Measurements from ENCODE around the gene TBC1D22A.

The TBC1D22A gene

DNA sequence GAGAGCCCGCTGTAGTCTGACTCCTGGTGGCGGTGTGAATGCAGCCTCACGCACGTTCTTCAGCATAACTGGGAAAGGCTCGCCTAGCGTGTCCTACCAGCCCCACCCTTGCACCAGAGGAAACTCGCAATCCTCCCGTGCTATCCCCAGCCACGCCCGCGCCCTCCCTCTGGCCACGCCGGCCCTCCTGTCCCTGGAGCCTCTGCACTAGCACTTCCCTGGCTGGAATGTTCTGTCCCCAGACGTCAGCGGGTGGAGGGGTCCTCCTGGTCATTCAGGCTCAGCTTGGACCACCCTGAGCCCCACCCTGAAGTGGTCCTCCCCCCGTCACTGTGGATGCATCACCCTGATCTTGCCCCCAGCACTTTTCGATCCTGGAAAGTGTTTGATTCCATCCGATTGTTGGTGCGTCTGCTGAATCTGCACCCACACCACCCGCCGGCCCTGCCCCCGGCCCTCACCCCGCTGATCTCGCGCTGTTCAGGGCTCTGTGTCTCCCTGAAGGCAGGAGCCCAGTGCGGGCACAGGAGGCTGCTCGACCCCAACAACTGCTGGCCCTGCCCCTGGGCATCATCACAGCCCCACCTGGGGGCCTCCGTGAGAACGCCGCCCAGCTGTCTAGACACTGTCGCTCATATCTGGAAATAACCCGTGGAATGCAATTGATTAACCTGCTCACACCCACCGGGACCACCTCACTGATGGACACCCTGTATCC lies 437.0 kb downstream of the TBC1D22A start:
- Mint-ChIP-seq H3K36me3 (no peaks in the 10 kb centered on the region), H3K4me3 (no peak overlapping the region), H3K4me1 (peaks cover 2 to 4% of the 10 kb centered on the region in 2 donors), H3K27ac (no peak overlapping the region), H3K27me3 (peaks cover 0 to 8% of the 10 kb centered on the region in 2 donors), H3K9me3 (no peaks in the 10 kb centered on the region)
- ATAC-seq (replicated peaks) (no peak), DNase-seq (no peak)

DNA sequence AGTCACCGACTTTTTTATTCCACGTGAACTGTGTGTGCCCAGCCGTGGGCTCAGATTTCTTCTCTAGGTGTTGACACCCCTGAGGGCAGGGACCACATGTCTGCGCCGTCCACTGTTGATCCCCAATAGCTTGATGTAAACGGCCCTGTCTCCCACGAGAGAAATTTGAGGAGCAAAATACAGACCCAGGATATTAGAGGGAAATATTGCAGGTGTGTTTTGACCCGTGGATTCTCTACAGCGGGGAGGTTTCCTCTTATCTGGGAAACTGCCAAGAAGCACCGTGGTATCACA lies 437.5 kb downstream of the TBC1D22A start:
- Mint-ChIP-seq H3K4me1 (peaks cover 2 to 4% of the 10 kb centered on the region in 2 donors), H3K4me3 (no peak overlapping the region), H3K27me3 (peaks cover 0 to 13% of the 10 kb centered on the region in 2 donors), H3K36me3 (no peaks in the 10 kb centered on the region), H3K9me3 (no peaks in the 10 kb centered on the region), H3K27ac (no peak overlapping the region)
- ATAC-seq (replicated peaks) (no peak), DNase-seq (no peak)

DNA sequence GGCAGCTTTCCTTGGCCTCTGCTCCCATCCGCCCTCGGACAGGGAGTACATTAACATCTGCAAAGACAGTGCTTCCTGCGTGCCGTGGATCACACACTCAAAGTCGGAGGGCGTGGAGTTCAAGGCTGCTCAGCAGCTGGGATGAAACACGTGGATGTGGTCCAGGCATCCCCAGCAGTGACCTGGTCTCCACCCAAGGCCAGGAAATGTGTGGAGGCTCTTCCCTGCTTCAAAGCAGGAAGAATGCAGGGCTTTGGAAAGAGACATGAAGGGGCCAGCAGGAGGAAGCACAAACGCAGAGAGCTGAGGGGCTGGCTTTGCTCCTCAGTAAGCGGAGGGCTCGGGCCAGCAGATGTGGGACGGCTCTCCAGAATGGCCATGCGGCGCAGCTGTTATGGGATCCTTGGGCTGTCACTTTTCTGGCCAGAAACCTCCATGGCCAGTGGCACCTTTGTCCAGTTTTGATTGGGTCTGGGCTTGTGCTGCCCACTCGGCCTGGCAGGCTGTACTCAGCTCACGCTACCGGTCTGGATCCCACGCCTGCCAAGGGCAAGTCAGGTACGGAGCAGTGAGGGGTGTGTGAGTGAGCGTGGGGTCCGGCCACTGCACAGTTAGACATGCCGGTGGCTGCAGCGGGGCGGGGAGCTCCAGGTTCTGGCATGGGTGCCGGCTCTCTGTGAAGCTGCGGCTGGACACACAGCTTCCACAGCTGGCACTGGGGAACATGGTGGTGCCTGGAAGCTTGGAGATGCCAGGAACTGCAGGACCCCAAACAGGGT lies 438.0 kb downstream of the TBC1D22A start:
- peaks cover 2 to 4% of the 10 kb centered on the region in 2 donors for H3K4me1 Mint-ChIP-seq
- no peaks in the 10 kb centered on the region for H3K9me3 Mint-ChIP-seq

DNA sequence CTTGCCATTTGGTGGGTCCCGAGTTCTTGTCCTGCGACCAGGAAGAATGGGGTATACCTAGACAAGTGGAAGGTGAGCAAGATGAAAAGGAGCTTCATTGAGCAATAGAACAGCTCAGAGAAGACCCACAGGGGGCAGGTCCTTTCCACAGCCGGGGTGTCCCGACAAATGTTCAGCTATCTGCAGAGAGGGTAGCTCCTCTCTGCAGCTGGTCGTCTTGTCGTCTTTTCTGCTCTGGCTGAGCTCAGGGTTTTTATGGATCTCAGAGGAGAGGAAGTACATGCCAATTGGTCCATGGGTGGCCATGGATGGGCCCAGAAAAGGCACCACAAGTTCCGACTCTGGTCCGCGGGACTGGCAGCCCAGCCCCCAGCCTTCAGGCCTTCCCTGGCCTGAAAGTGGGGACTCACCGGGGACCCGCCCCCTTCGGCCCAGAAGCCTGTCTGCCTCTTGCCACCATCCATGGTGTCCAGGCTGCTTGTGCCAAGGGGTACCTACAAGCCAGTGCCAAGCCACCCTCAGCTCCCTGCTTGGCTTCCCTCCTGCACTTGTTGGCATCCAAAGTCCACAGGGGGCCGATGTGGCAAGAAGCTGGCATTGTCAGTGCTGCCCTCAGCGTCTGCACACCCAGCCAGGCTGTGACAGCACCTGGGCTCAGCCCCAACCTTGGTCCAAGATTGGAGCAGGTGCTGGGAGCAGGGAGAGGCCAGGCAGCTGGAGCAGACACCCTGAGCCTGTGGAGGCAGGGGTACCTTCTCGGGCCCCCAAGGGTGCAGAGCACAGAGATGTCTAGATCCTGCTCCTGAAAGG lies 438.9 kb downstream of the TBC1D22A start:
- Mint-ChIP-seq H3K36me3 (no peaks in the 10 kb centered on the region), H3K27ac (no peak overlapping the region), H3K4me1 (peaks cover 1 to 4% of the 10 kb centered on the region in 2 donors), H3K27me3 (peaks cover 0 to 16% of the 10 kb centered on the region in 2 donors), H3K9me3 (no peaks in the 10 kb centered on the region), H3K4me3 (no peak overlapping the region)
- no peak for DNase-seq
- no peak for ATAC-seq (replicated peaks)

More for the DNA sequence above, 438.0 kb downstream of the TBC1D22A start:
- DNase-seq (no peak), ATAC-seq (replicated peaks) (no peak)
- Mint-ChIP-seq H3K36me3 (no peaks in the 10 kb centered on the region), H3K27me3 (peaks cover 0 to 15% of the 10 kb centered on the region in 2 donors), H3K27ac (no peak overlapping the region), H3K4me3 (no peak overlapping the region)

DNA sequence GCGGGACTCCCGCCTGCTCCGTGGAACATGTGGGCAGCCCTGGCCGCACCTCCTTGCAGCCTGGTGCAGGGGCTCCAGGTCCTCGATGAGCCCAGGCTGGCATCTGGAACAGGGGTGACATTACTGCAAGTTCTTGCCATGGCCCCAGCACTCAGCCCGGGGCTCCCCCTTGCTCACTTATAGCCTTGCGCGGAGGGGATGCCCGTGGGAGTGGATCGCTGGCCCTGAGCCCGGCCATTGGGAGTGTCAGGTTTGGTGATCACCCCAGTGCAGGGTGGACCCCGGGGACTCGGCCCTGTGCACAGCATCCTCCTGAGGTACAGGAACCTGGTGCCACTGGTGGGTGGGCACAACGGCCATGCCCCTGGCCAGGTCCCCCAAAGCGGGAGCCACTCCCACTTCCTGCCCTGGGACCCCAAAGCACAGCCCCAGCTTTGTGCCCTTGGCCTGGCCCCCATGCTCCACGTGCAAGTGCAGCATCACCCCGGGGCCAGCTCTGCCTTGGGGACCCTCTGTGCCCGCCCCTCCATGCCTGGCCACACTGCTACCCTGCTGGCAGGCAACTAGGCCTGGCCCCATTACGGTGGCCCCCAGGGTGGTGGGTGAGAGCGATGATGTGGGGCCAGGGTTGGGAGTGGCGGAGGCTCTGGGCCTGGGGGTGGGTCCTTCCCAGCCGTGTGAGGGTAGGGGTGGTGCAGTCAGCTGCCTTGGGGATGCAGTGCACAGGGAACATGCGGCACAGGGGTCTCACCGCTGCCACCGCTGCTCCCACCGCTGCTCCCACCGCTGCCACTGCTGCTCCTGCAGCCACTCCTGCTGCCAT lies 439.8 kb downstream of the TBC1D22A start:
- ATAC-seq (replicated peaks) (no peak), DNase-seq (no peak)
- no peak overlapping the region for H3K27ac Mint-ChIP-seq
- H3K9me3 Mint-ChIP-seq: no peaks in the 10 kb centered on the region
- no peaks in the 10 kb centered on the region for H3K36me3 Mint-ChIP-seq
- peaks cover 0 to 4% of the 10 kb centered on the region in 2 donors for H3K4me1 Mint-ChIP-seq
- H3K4me3 Mint-ChIP-seq: no peak overlapping the region
- peaks cover 0 to 16% of the 10 kb centered on the region in 2 donors for H3K27me3 Mint-ChIP-seq

DNA sequence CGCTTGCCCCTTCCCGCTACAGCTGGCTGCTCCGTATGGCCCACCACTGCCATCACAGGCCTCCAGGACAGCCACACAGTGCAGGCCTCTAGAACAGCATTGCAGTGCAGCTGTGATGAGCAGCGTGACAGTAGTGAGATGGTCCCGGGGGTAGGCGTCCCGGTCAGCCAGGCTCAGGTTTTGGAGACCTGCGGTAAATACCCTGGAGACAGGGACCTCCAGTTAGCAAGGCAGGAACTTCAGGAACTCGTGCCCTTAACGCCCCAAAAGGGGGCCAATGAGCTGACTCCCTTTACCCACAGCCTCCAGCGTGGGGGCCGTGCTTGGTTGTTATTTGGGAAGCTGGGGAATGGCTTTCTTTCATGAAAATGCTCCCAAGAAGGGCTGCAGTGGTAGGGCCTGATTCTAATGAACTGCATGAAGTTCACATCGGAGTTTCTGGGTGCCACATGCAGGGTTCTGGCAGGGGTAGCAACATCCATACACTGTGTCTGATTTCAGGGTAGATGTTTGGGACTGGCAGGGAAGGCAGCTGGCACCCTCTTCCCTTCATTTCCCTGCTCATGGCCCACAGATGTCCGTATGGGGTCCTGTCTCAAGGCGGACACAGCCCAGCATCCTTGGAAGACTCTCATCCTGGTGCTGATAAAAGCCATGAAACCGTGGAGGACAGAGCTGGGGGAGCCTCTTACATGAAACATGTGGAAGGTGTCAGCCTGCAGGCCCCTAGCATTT lies 440.5 kb downstream of the TBC1D22A start:
- no peaks in the 10 kb centered on the region for H3K36me3 Mint-ChIP-seq
- no peaks in the 10 kb centered on the region for H3K9me3 Mint-ChIP-seq
- H3K4me1 Mint-ChIP-seq: peaks cover 0 to 4% of the 10 kb centered on the region in 2 donors
- DNase-seq (no peak), ATAC-seq (replicated peaks) (no peak)
- H3K4me3 Mint-ChIP-seq: no peak overlapping the region
- no peak overlapping the region for H3K27ac Mint-ChIP-seq
- H3K27me3 Mint-ChIP-seq: peaks cover 0 to 16% of the 10 kb centered on the region in 2 donors

DNA sequence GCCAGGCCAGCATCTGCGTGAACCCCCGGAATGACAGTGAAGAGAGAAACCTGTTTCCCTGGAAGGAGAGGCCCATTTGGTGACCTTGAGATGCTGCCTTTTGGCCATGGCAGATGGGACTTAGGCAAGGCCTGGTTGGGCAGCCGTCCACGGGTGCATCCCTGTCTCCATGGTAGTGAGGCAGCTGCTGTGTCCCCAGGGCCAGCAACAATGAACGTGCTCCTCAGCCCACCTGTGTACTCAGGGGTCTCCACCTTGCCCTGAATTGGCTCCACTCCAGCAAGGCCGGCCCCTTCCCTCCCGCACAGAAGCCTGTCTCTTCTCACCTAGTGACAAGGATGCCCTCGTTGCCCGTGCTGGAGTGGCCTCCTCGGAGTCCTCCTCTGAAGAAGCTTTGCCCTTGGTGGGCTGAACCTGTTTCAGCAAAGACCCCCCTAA lies 441.1 kb downstream of the TBC1D22A start:
- Mint-ChIP-seq H3K4me3 (no peak overlapping the region), H3K27ac (no peak overlapping the region), H3K9me3 (no peaks in the 10 kb centered on the region), H3K27me3 (peaks cover 0 to 16% of the 10 kb centered on the region in 2 donors), H3K36me3 (no peaks in the 10 kb centered on the region), H3K4me1 (peaks cover 0 to 4% of the 10 kb centered on the region in 2 donors)
- DNase-seq (no peak), ATAC-seq (replicated peaks) (no peak)

DNA sequence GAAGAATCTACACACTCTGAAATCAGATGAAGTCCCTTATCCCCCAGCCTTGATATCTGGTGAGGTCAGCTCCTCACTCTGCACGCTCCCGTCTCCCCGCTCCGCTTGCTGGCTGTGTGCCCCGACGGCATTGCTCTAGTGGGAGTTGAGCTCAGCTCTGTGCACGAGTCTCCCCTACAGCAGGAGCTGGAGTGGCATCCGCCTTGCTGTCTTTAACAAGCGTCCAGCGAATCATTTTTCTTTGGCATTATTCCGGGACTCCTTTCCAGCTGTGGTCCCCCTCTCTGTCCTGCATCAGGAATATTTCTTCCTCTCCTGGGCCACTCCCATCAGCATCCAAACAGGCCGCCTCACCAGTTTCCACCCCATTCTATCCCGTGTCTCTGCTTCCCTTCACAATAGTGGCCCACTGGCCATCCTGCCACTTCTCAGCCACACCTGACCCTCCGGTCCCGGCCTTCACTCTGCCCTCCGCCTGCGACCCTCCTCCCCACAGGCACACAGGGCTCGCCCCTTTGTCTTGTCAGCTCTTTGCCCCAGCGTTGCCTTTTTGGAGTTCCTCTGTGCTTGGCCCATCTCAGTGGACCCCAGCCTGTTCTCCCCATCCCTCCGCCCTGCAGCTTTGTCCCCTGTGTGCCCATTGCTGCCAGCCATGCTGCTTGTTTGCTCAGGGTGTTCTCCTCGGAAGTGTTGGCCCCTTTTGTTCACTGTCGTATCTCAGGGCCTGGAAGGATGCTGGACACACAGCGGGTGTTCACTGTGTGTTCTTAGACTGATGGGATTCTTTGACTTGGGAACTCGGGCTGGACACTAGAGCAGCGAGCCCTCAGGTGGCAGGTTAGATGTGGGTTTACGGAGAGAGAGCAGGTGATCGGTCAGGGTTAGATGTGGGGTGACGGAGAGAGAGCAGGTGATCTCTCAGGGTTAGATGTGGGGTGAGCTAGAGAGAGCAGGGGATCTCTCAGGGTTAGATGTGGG lies 441.8 kb downstream of the TBC1D22A start:
- DNase-seq: no peak
- Mint-ChIP-seq H3K27ac (peak overlapping the region; percentile 11), H3K27me3 (peaks cover 0 to 16% of the 10 kb centered on the region in 2 donors), H3K9me3 (no peaks in the 10 kb centered on the region), H3K4me3 (no peak overlapping the region), H3K4me1 (peaks cover 0 to 4% of the 10 kb centered on the region in 2 donors), H3K36me3 (no peaks in the 10 kb centered on the region)
- ATAC-seq (replicated peaks): no peak

DNA sequence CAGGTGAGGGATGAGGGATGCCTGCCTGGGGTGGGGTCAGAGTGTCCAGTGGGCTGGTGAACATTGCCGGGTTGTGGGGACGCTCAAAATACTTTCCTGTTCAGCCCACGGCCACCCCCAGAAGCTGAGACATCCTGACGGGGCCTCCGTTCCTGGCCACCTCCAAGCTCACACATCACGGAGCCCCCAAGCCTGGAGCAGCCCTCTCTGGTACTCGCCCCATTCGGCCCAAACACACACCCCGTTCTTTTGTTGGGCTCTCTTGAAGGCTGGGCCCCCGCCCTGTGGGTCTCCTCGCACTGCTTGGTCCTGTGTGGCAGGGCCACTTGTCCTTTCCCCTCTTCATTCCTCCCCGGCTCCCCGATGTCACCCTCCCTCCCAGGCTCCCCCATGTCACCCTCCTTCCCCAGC lies 442.6 kb downstream of the TBC1D22A start:
- peaks cover 0 to 16% of the 10 kb centered on the region in 2 donors for H3K27me3 Mint-ChIP-seq
- no peak overlapping the region for H3K4me3 Mint-ChIP-seq
- H3K27ac Mint-ChIP-seq: no peak overlapping the region
- no peak for DNase-seq
- no peaks in the 10 kb centered on the region for H3K9me3 Mint-ChIP-seq
- ATAC-seq (replicated peaks): no peak
- H3K4me1 Mint-ChIP-seq: no peaks in the 10 kb centered on the region
- H3K36me3 Mint-ChIP-seq: no peaks in the 10 kb centered on the region

DNA sequence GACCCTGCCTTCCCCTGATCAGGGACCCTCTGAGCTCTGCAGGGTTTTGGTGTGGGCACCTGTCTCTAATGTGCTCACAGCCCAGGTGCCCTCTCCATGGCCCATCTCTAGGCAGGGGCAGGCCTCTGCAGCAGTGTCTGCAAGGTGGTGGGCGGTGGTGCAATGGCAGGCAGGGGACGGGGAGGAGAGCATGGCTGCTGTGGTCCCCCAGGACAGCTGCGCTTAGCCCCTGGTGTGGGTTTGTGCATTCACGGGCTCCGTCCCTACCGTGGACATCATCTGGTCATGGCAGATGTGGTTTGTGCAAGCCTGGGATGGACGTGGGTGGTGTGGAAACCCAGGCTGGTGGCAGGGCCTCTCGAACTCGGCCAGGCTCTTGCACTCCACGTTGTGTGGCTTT lies 443.1 kb downstream of the TBC1D22A start:
- Mint-ChIP-seq H3K27ac (peak overlapping the region; percentile 56), H3K27me3 (peaks cover 0 to 14% of the 10 kb centered on the region in 2 donors), H3K4me3 (no peak overlapping the region), H3K4me1 (no peaks in the 10 kb centered on the region), H3K36me3 (no peaks in the 10 kb centered on the region), H3K9me3 (no peaks in the 10 kb centered on the region)
- ATAC-seq (replicated peaks) (no peak), DNase-seq (no peak)

DNA sequence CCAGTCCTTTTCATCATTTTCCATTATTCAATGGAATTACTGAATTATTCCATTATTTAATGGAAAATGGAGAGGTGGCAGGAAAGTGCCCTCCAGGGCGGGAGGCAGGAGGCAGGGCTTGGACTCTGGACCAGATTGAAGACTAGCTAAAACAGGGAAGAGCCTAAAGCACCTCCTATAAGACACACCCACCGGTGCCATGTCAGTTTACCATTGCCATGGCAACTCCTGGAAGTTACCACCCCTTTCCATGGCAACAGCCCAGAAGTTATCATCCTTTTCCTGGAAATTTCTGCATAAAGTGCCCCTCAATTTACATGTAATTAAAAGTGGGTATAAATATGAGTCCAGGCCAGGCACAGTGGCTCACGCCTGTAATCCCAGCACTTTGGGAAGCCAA lies 443.7 kb downstream of the TBC1D22A start:
- DNase-seq: no peak
- Mint-ChIP-seq H3K27ac (no peak overlapping the region), H3K27me3 (peaks cover 0 to 12% of the 10 kb centered on the region in 2 donors)

DNA sequence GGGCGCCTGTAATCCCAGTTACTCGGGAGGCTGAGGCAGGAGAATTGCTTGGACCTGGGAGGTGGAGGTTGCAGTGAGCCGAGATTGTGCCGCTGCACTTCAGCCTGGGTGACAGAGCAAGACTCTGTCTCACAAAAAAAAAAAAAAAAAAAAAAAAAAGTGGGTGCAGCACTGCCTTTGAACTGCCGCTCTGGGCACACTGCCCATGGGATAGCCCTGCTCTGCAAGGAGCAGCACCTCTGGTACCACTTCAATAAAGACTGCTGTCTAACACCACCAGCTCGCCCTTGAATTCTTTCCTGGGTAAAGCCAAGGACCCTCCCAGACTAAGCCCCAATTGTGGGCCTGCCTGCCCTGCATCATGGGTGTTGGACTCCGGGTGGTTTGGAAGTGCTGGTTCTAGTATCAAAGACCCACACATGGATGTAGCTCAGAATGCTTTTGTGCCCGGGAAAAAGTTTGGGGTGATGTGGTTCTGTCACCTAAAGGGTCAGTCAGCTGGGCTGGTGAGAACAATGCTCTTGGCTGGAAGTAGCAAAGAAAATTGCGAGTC lies 444.3 kb downstream of the TBC1D22A start:
- Mint-ChIP-seq H3K4me3 (no peak overlapping the region), H3K9me3 (no peaks in the 10 kb centered on the region), H3K27ac (no peak overlapping the region), H3K4me1 (no peaks in the 10 kb centered on the region), H3K27me3 (peaks cover 0 to 12% of the 10 kb centered on the region in 2 donors), H3K36me3 (no peaks in the 10 kb centered on the region)
- DNase-seq: no peak
- no peak for ATAC-seq (replicated peaks)

More for the DNA sequence above, 443.7 kb downstream of the TBC1D22A start:
- Mint-ChIP-seq H3K4me1 (no peaks in the 10 kb centered on the region), H3K9me3 (no peaks in the 10 kb centered on the region), H3K36me3 (no peaks in the 10 kb centered on the region), H3K4me3 (no peak overlapping the region)
- ATAC-seq (replicated peaks): no peak
